Neural progenitor cell (in vitro differentiated cells): ENCODE data around the gene RBMX. TPM values are rescaled to one million over a fixed set of nuclear protein-coding genes. Genes with fewer than 3 reads are reported as not detected.

Experiments
- DNase-seq: peaks from one replicate; pipeline ENCODE4 v3.0.0-alpha.2; 2016; ENCODE audit warnings: low spot score
- H2AFZ ChIP-seq: fragments of 200-600 bp; sonication (generic); replicated peaks from 2 replicates; pipeline ENCODE4 v1.6.1; 2016; ENCODE audit warnings: antibody characterized with exemption
- H3F3A ChIP-seq: fragments of 200-600 bp; sonication (generic); 2 replicates; pipeline ENCODE4 v1.6.1; 2016; ENCODE audit warnings: antibody characterized with exemption, low read depth
- H3K27ac ChIP-seq: fragments of 200-600 bp; sonication (generic); 2 replicates; pipeline ENCODE4 v1.5.1; 2016; ENCODE audit warnings: mild to moderate bottlenecking
- H3K27me3 ChIP-seq: fragments of 200-600 bp; sonication (generic); 2 replicates; pipeline ENCODE4 v1.6.1; 2016; ENCODE audit warnings: mild to moderate bottlenecking, moderate library complexity
- H3K36me3 ChIP-seq: fragments of 200-600 bp; sonication (generic); 2 replicates; pipeline ENCODE4 v1.5.1; 2016
- H3K4me1 ChIP-seq: fragments of 200-600 bp; sonication (generic); 2 replicates; pipeline ENCODE4 v1.6.1; 2016; ENCODE audit warnings: mixed run types
- H3K4me2 ChIP-seq: fragments of 200-600 bp; sonication (generic); 2 replicates; pipeline ENCODE4 v1.6.1; 2016
- H3K4me3 ChIP-seq: fragments of 200-600 bp; sonication (generic); 2 replicates; pipeline ENCODE4 v1.5.1; 2016
- H3K79me2 ChIP-seq: fragments of 200-600 bp; sonication (generic); 2 replicates; pipeline ENCODE4 v1.6.1; 2016; ENCODE audit warnings: low read depth
- H3K9ac ChIP-seq: fragments of 200-600 bp; sonication (generic); 2 replicates; pipeline ENCODE4 v1.6.1; 2016
- H3K9me3 ChIP-seq: fragments of 200-600 bp; sonication (generic); 2 replicates; pipeline ENCODE4 v1.5.1; 2016; ENCODE audit warnings: low read depth
- H4K20me1 ChIP-seq: fragments of 200-600 bp; sonication (generic); 2 replicates; pipeline ENCODE4 v1.6.1; 2016; ENCODE audit warnings: low read depth
- H3K27ac Mint-ChIP-seq: 3 replicates; pipeline ENCODE4 v1.8.0; 2021; ENCODE audit warnings: mixed read lengths
- H3K27me3 Mint-ChIP-seq: 2 replicates; pipeline ENCODE4 v1.8.0; 2022; ENCODE audit warnings: low read depth, mild to moderate bottlenecking, inconsistent platforms, moderate library complexity, mixed read lengths; ENCODE audit not compliant: insufficient read depth
- H3K36me3 Mint-ChIP-seq: 3 replicates; pipeline ENCODE4 v1.8.0; 2021; ENCODE audit warnings: mixed read lengths
- H3K4me1 Mint-ChIP-seq: 3 replicates; pipeline ENCODE4 v1.8.0; 2021; ENCODE audit warnings: mixed read lengths
- H3K4me3 Mint-ChIP-seq: 3 replicates; pipeline ENCODE4 v1.8.0; 2021; ENCODE audit warnings: mild to moderate bottlenecking, moderate library complexity, mixed read lengths
- H3K9me3 Mint-ChIP-seq: 3 replicates; pipeline ENCODE4 v1.8.0; 2020; ENCODE audit warnings: mixed read lengths
- EZH2 ChIP-seq: fragments of 200-600 bp; sonication (generic); IDR thresholded peaks from 2 replicates; pipeline ENCODE4 v1.6.1; 2017; ENCODE audit warnings: antibody characterized with exemption, mild to moderate bottlenecking, moderate library complexity
- EZH2phosphoT487 ChIP-seq: fragments of 200-600 bp; sonication (generic); IDR thresholded peaks from 2 replicates; pipeline ENCODE4 v1.6.1; 2017; ENCODE audit warnings: antibody characterized with exemption
- total RNA-seq: library from RNA; depleted of rRNA; stranded (reverse); fragments of >200 nt; gene quantifications from 2 replicates; pipeline ENCODE4 v1.2.3, GENCODE V29; 2015; ENCODE audit warnings: low replicate concordance
- TF ChIP-seq, protein P1 (sequence below): fragments of 200-600 bp; sonication (generic); IDR thresholded peaks from 2 replicates; pipeline ENCODE4 v1.5.1; 2017; ENCODE audit warnings: antibody characterized with exemption, mild to moderate bottlenecking

RBMX gene
- total RNA-seq, 1 donor from 2014 or later, result 1,287 TPM

DNA sequence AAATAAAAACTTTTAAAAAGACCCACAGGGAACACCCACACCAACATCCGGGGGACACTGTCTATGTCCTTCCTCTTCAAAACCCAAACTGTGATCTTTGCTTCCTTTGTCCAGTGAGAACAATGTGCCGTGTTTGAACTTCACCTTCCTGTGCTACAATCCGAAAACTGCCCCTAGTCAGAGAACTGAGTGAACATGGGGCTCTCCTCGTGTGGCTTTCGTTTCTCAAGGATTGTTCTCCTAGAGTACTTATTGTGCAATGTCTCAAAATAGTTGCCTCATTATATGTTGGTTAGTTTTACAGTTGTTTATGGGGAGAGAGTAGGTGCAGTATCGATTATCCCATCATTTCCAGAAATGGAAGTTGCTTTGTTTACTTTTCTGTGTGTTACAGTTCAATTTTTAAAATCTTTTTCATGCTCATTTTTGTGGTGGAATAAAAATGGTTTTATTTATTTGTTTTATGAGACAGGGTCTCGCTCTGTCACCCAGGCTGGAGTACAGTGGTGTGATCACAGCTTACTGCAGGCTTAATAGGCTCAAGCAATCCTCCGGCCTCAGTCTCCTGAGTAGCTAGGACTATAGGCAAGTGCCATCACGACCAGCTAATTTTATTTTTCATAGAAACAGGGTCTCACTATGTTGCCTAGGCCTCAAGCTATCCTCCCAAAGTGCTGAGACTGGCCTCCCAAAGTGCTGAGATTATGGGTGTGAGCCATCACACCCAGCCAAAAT, 29.9 kb downstream of the RBMX start:
- Histone ChIP-seq H3K79me2 (no peaks in the 10 kb centered on the region), H3K4me2 (no peak overlapping the region), H3K36me3 (no peaks in the 10 kb centered on the region), H3K27me3 (no peaks in the 10 kb centered on the region), H3K9ac (no peak overlapping the region), H3K27ac (no peak overlapping the region), H3K4me3 (no peak overlapping the region), H3K4me1 (no peaks in the 10 kb centered on the region), H2AFZ (no peak overlapping the region), H3K9me3 (peaks cover 4% of the 10 kb centered on the region), H4K20me1 (peaks cover 5% of the 10 kb centered on the region), H3F3A (no peaks in the 10 kb centered on the region)
- Mint-ChIP-seq H3K36me3 (peaks cover 32% of the 10 kb centered on the region), H3K27ac (no peak overlapping the region), H3K27me3 (peaks cover 2% of the 10 kb centered on the region), H3K4me3 (no peak overlapping the region), H3K4me1 (no peaks in the 10 kb centered on the region), H3K9me3 (peaks cover 21% of the 10 kb centered on the region)
- TF ChIP-seq, protein P1, sequence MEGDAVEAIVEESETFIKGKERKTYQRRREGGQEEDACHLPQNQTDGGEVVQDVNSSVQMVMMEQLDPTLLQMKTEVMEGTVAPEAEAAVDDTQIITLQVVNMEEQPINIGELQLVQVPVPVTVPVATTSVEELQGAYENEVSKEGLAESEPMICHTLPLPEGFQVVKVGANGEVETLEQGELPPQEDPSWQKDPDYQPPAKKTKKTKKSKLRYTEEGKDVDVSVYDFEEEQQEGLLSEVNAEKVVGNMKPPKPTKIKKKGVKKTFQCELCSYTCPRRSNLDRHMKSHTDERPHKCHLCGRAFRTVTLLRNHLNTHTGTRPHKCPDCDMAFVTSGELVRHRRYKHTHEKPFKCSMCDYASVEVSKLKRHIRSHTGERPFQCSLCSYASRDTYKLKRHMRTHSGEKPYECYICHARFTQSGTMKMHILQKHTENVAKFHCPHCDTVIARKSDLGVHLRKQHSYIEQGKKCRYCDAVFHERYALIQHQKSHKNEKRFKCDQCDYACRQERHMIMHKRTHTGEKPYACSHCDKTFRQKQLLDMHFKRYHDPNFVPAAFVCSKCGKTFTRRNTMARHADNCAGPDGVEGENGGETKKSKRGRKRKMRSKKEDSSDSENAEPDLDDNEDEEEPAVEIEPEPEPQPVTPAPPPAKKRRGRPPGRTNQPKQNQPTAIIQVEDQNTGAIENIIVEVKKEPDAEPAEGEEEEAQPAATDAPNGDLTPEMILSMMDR, result no peak
- DNase-seq, result no peak

DNA sequence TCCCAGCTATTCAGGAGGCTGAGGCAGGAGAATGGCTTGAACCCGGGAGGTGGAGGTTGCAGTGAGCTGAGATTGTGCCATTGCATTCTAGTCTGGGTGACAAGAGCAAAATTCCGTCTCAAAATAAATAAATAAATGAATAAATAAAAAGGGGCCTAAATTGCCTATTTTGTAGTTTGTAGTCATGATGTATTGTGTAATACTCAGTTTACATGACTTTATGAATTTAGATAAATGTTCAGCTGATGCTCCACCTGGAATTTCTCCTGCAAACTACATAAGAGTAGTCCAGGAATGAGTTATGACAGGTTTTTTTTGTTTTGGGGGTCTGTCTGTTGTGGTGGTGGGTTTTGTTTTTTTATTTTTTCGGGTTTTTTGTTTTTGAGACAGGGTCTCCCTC, 31.1 kb downstream of the RBMX start:
- peaks cover 3% of the 10 kb centered on the region for H4K20me1 ChIP-seq
- H3K4me2 ChIP-seq, result no peak overlapping the region
- no peaks in the 10 kb centered on the region for H3F3A ChIP-seq
- H3K27ac ChIP-seq, result no peak overlapping the region
- no peak overlapping the region for H3K4me3 Mint-ChIP-seq
- H3K4me1 ChIP-seq, result no peaks in the 10 kb centered on the region
- peaks cover 32% of the 10 kb centered on the region for H3K36me3 Mint-ChIP-seq
- peaks cover 2% of the 10 kb centered on the region for H3K27me3 Mint-ChIP-seq
- H3K9ac ChIP-seq, result no peak overlapping the region
- H3K4me1 Mint-ChIP-seq, result no peaks in the 10 kb centered on the region
- H3K27me3 ChIP-seq, result no peaks in the 10 kb centered on the region
- no peak overlapping the region for H3K4me3 ChIP-seq
- no peak overlapping the region for H2AFZ ChIP-seq
- no peaks in the 10 kb centered on the region for H3K79me2 ChIP-seq
- H3K9me3 Mint-ChIP-seq, result peaks cover 22% of the 10 kb centered on the region
- no peaks in the 10 kb centered on the region for H3K9me3 ChIP-seq
- TF ChIP-seq, protein P1, result no peak
- TF ChIP-seq EZH2phosphoT487 (no peak), EZH2 (no peak)
- H3K36me3 ChIP-seq, result no peaks in the 10 kb centered on the region
- DNase-seq, result no peak
- H3K27ac Mint-ChIP-seq, result no peak overlapping the region

DNA sequence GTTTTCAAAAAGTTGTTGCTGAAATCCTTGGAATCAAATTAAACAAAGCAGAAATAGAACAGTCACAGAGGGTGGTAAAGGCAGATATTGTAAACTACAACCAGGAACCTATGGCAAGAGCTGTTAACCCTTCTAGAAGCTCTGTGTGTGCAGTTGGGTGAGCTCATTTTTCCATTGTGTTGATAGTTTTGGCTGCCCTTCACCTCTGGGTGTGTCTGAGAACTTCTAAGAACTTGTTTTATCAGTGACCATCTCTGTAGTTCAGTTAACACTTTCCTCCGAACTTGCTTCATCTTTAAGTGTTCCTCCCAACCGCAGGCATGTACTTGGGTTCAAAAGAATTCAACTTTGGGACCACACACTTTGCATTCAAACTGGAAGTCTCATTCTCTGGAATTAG, 32.7 kb downstream of the RBMX start:
- no peaks in the 10 kb centered on the region for H3K79me2 ChIP-seq
- no peak overlapping the region for H3K4me2 ChIP-seq
- H3K27me3 ChIP-seq, result no peaks in the 10 kb centered on the region
- H3K36me3 ChIP-seq, result peaks cover 3% of the 10 kb centered on the region
- H3K9me3 ChIP-seq, result no peaks in the 10 kb centered on the region
- H3F3A ChIP-seq, result no peaks in the 10 kb centered on the region
- H2AFZ ChIP-seq, result no peak overlapping the region
- H4K20me1 ChIP-seq, result no peaks in the 10 kb centered on the region
- Mint-ChIP-seq H3K27me3 (peaks cover 2% of the 10 kb centered on the region), H3K36me3 (peaks cover 29% of the 10 kb centered on the region), H3K9me3 (peaks cover 19% of the 10 kb centered on the region), H3K4me3 (no peak overlapping the region), H3K4me1 (no peaks in the 10 kb centered on the region), H3K27ac (no peak overlapping the region)
- no peak for DNase-seq
- H3K27ac ChIP-seq, result no peak overlapping the region
- no peak overlapping the region for H3K4me3 ChIP-seq
- H3K4me1 ChIP-seq, result no peaks in the 10 kb centered on the region
- TF ChIP-seq EZH2phosphoT487 (no peak), EZH2 (no peak)
- TF ChIP-seq, protein P1, result no peak
- H3K9ac ChIP-seq, result no peak overlapping the region
